ENCODE results near the gene NR3C2. TPM values are rescaled to one million over a fixed set of nuclear protein-coding genes. Genes with fewer than 3 reads are reported as not detected.

The NR3C2 gene
- total and polyA plus RNA-seq, 10 of the 15 experiments (the other 5 are each of a cell fraction or from before 2014, with no cell fraction given): 0.05 to 0.11 (median 0.08) TPM; not detected in 4

DNA sequence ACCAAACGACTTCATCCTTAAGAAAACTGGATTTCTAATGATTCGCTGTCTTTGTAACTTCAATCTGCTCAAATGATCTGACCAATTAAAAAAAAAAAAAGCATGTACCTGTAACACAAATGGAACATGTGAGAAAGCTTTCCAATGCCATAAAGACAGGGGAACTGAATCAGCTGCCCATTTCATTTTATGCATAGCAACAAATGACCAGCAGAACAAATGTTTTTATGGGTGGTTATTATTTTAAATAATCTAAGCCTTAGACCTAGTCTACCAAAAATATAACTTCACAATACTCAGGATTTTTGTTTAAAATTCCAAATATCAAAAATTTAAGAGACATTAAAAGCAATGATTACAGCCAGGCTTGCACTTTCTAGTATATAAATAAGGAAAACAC, 145.7 kb downstream of the NR3C2 start:
- ChIA-PET RAD21 (ENCODE audit: unreplicated experiment) (no interaction called here), POLR2A (no interaction called here), CTCF (no interaction called here), SMC1A (ENCODE audit: uncharacterized antibody, unreplicated experiment) (no interaction called here)
- TF ChIP-seq, protein P1, sequence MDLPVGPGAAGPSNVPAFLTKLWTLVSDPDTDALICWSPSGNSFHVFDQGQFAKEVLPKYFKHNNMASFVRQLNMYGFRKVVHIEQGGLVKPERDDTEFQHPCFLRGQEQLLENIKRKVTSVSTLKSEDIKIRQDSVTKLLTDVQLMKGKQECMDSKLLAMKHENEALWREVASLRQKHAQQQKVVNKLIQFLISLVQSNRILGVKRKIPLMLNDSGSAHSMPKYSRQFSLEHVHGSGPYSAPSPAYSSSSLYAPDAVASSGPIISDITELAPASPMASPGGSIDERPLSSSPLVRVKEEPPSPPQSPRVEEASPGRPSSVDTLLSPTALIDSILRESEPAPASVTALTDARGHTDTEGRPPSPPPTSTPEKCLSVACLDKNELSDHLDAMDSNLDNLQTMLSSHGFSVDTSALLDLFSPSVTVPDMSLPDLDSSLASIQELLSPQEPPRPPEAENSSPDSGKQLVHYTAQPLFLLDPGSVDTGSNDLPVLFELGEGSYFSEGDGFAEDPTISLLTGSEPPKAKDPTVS (IDR thresholded peaks at IDR 0.05; ENCODE audit: low read depth, low read length): no peak
- TF ChIP-seq, protein P2, sequence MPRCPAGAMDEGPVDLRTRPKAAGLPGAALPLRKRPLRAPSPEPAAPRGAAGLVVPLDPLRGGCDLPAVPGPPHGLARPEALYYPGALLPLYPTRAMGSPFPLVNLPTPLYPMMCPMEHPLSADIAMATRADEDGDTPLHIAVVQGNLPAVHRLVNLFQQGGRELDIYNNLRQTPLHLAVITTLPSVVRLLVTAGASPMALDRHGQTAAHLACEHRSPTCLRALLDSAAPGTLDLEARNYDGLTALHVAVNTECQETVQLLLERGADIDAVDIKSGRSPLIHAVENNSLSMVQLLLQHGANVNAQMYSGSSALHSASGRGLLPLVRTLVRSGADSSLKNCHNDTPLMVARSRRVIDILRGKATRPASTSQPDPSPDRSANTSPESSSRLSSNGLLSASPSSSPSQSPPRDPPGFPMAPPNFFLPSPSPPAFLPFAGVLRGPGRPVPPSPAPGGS (IDR thresholded peaks at IDR 0.05; ENCODE audit: borderline replicate concordance, insufficient read depth, low read depth, low read length, poor library complexity, severe bottlenecking): no peak
- TF ChIP-seq, protein P3, sequence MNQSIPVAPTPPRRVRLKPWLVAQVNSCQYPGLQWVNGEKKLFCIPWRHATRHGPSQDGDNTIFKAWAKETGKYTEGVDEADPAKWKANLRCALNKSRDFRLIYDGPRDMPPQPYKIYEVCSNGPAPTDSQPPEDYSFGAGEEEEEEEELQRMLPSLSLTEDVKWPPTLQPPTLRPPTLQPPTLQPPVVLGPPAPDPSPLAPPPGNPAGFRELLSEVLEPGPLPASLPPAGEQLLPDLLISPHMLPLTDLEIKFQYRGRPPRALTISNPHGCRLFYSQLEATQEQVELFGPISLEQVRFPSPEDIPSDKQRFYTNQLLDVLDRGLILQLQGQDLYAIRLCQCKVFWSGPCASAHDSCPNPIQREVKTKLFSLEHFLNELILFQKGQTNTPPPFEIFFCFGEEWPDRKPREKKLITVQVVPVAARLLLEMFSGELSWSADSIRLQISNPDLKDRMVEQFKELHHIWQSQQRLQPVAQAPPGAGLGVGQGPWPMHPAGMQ (IDR thresholded peaks at IDR 0.05; ENCODE audit: borderline replicate concordance): no peak
- TF ChIP-seq RCOR1 (conservative IDR thresholded peaks at IDR 0.05; ENCODE audit: low read depth, low read length) (no peak), TAF1 (IDR thresholded peaks at IDR 0.05; ENCODE audit: borderline replicate concordance, low read depth, low read length) (no peak), FOXM1 (IDR thresholded peaks at IDR 0.05; ENCODE audit: low read depth, low read length) (no peak), ZNF24 (IDR thresholded peaks at IDR 0.05) (no peak), SPI1 (IDR thresholded peaks at IDR 0.05; ENCODE audit: borderline replicate concordance, insufficient read depth, low read depth, low read length) (no peak)
- TF ChIP-seq, protein P4, sequence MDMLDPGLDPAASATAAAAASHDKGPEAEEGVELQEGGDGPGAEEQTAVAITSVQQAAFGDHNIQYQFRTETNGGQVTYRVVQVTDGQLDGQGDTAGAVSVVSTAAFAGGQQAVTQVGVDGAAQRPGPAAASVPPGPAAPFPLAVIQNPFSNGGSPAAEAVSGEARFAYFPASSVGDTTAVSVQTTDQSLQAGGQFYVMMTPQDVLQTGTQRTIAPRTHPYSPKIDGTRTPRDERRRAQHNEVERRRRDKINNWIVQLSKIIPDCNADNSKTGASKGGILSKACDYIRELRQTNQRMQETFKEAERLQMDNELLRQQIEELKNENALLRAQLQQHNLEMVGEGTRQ (IDR thresholded peaks at IDR 0.05; ENCODE audit: borderline replicate concordance, low read depth, low read length): no peak
- TF ChIP-seq, protein P5, sequence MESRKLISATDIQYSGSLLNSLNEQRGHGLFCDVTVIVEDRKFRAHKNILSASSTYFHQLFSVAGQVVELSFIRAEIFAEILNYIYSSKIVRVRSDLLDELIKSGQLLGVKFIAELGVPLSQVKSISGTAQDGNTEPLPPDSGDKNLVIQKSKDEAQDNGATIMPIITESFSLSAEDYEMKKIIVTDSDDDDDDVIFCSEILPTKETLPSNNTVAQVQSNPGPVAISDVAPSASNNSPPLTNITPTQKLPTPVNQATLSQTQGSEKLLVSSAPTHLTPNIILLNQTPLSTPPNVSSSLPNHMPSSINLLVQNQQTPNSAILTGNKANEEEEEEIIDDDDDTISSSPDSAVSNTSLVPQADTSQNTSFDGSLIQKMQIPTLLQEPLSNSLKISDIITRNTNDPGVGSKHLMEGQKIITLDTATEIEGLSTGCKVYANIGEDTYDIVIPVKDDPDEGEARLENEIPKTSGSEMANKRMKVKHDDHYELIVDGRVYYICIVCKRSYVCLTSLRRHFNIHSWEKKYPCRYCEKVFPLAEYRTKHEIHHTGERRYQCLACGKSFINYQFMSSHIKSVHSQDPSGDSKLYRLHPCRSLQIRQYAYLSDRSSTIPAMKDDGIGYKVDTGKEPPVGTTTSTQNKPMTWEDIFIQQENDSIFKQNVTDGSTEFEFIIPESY (IDR thresholded peaks at IDR 0.05): no peak
- H3K9me3 ChIP-seq (replicated peaks; ENCODE audit: control insufficient read depth, insufficient read depth, low read length): no peaks in the 10 kb centered on the region
- H3K27ac ChIP-seq (ENCODE audit: control insufficient read depth, insufficient read depth): no peak overlapping the region
- H3K9ac ChIP-seq (ENCODE audit: control insufficient read depth, insufficient read depth, low read length): no peak overlapping the region
- in situ Hi-C loops (cut with MboI): no loop called here
- ATAC-seq: no peak
- no peak overlapping the region for H2AFZ ChIP-seq (ENCODE audit: control insufficient read depth, low read depth, low read length)
- no peaks in the 10 kb centered on the region for H4K20me1 ChIP-seq (ENCODE audit: control insufficient read depth, insufficient read depth)
- no TSS peak for BruUV-seq (replicated peaks)
- H3K36me3 ChIP-seq (ENCODE audit: control insufficient read depth in 2 of 2, insufficient read depth in 2 of 2, low read length in 1 of 2): no peaks in the 10 kb centered on the region
- intact Hi-C loops (cut with micrococcal nuclease; ENCODE audit: unreplicated experiment): no loop called here
- FAIRE-seq: no peak
- no peaks in the 10 kb centered on the region for H3K27me3 ChIP-seq (replicated peaks in 1 of 2; ENCODE audit: control insufficient read depth in 2 of 2, insufficient read depth in 2 of 2, low read length in 1 of 2)
- no peaks in the 10 kb centered on the region for H3K79me2 ChIP-seq (ENCODE audit: control insufficient read depth, insufficient read depth, low read length)
- H3K4me3 ChIP-seq: no peak overlapping the region
- no peaks in the 10 kb centered on the region for H3K4me1 ChIP-seq (ENCODE audit: control insufficient read depth, insufficient read depth, low read length)
- no peak overlapping the region for H3K4me2 ChIP-seq (ENCODE audit: control insufficient read depth, insufficient read depth)
- 21% methylated on average over 2 of the region's 2 CpGs for WGBS (ENCODE audit: insufficient coverage, insufficient replicate concordance, low lambda C conversion rate, missing lambda C conversion rate)
- no peak for DNase-seq (ENCODE audit: low read depth, low spot score)
